NCI-H1105 (cell line): ENCODE measurements around the gene SYTL5.
A peak's percentile ranks its signal among the peaks of the same experiment; 100 is the strongest.

Source experiments
- DNase-seq: peaks from one replicate; lab custom pipeline; 2025; lab: John Stamatoyannopoulos, UW

SYTL5 gene

DNA sequence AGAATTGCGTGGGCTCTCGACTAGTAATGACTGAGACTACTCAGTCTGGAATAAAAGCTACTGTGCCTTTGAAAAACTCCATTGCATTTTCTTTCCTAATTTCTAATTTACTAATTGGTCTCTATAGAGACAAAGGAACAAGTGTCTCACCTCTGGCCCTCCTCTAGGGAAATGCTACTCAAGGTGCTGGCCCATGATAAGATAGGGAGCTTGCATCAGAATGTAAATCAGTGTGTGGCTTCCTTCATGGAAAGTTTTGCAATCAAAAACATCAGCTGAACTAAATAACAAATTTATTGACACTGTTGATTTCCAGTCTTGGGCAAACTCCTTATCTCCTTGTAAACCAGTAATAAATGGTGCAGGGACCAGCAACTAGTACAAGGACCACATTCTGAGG lies 132.5 kb downstream of the SYTL5 start:
- DNase-seq = no peak

DNA sequence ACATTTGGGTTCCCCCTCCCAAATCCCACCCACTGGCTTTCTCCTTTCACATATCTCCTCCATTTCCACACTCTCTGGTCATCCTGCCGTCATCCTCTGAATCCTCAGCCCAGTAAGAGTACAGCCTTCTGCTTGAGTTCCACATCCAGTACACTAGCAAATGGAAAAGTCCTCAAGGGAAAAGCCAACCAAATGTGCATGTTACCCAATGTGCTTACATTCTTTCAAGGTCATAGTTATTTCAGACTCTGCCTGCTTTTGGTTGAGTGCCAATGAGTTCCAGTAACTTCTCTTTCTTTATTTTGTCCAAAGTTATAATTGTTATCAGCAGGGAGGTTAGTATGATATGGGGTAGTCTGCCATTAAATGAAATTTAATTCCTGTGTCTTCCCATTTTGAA lies 136.3 kb downstream of the SYTL5 start:
- no peak for DNase-seq

DNA sequence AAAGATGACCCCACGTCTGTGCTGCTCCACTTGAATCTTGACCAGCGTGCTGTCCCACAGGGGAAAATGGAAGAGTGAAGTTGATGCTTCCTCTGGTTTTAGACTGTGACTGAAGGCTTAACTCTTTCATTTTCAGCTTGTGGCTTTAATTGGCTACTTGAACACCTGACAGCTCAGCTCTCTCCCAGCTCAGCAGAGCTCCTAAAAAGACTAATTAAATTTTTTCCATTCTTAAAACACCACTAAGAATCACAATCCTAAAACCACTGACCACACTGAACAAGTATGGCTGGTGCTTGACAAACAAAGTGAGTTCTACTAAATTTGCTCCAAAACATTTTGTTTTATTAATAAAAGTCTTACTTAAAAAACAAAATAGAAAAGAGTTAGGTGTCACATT lies 142.7 kb downstream of the SYTL5 start:
- DNase-seq = no peak

DNA sequence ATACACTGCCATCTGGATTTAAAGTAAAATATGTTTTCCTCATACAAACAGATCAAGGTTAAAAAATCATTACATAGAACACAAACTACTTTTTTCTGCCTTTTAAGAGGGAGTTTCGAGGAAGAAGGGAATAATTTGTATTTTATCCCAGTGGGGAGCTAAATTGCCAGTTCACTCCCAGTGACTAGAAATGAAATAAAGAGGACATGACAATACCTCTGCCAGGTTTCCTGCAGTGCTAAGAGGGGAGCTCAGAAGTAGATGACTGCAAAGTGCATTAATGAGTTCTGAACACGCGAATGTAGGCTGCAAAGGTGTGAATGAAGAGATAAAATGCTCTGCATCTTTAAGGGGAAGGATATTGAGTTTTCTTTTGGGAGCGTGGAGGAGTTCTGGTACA lies 144.6 kb downstream of the SYTL5 start:
- no peak for DNase-seq

DNA sequence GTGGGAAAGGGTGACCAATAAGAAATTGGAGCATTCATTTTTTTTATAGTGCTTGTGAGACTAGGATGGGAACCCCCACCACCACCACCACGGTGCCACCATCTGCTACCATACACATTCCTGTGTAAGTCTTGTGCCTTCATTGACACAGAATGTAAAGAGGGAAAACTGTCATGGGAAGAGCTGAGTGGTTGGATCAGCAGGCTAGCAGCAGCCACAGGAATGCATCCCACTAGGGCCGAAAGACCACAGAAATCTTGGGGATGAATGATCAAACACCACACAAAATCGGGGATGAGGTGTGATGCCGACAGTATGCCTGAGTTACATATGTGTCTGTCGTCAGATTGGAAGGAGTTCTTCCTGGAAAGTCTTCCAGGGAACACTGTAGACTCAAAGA lies 145.1 kb downstream of the SYTL5 start:
- no peak for DNase-seq

DNA sequence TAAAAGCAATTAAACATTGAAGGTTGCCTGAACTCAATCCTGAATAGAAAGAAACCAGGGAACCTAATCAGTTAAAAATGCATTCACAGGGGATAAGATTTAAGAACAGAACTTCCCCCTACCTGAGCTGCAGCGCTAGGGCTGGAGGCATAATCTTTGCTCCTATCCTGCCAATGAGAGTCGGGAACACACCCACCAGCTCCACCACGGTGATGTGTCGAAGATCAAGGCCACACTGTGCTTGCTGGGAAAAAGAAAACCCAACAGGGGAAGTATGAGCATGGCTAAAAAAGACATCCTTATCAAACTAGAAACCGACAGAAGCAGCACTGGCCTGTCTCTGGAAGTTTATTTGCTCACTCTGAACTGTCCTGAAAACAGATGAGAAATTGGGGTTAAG lies 148.0 kb downstream of the SYTL5 start:
- DNase-seq = no peak

DNA sequence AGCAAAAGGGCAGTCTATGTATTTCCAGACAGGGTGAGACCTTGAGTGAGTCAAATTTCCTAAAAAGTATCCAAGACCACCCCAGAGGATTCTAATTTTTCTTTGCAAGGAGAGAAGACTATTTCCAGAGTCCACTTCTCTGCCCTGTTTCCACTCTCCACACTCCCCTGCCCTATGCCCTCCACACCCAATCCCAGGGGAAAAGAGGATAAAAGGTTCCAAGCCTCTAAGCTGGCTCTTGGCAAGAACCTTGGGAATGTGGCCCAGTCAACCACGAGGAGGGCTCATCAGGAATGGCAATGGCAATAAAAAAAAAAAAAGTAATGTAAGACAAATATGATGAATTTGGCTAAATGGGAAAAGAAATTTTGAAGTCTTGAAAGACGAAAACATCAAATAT lies 148.5 kb downstream of the SYTL5 start:
- DNase-seq = no peak

DNA sequence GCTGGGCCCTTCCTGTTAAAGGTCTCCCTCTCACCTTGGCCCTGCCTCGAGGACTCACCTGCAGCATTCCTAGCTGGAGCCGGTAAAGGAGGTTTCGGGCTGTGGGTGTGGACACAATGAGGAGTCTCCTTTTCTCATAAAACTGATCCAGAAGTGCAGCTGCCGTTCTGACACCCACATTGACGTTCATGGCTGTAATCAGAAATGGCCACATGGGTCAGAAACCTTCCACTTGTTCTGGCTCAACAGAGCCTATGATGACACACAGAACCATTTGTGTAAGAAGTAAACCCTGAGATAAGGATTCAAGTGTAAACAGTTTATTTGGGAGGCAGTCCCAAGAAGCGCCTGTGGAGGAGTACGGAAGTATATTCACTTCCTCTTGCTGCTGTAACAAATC lies 150.5 kb downstream of the SYTL5 start:
- DNase-seq = no peak

DNA sequence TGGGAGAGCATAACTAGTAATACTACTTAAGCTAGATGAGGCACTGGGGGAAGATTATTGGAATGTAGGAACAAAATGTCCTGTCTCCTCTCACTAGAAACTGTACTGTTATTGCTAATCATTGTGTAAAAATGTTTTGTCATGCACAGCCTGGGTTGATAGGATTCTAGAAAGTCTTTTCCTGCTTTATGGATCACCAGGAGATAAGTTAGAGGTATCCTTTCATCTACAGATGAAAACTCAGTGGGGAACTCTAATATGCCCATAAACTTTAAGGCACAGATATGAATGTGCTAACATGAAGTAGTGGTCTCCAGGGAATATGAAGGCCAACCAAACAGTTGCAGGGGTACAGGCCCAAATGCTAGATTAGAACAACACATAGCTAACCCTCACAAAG lies 156.8 kb downstream of the SYTL5 start:
- DNase-seq = no peak

DNA sequence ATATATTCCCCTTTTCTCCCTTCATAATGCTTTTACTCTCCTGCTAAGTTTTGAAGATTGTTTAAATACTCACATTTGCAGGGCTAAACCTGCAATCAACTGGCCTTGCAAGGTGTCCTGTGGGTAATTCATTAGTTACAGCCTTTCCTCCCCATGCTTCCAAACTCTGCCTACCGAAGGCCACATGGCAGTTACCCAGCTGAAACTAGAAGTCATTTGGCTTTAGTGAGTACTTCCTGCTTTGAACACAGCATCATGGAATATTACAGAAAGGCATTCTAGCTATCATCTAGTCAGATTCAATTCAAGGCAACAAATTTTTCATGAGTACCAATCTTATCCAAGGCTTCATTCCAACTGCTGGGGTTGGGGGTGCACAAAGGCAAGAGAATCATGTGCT lies 158.7 kb downstream of the SYTL5 start:
- no peak for DNase-seq

DNA sequence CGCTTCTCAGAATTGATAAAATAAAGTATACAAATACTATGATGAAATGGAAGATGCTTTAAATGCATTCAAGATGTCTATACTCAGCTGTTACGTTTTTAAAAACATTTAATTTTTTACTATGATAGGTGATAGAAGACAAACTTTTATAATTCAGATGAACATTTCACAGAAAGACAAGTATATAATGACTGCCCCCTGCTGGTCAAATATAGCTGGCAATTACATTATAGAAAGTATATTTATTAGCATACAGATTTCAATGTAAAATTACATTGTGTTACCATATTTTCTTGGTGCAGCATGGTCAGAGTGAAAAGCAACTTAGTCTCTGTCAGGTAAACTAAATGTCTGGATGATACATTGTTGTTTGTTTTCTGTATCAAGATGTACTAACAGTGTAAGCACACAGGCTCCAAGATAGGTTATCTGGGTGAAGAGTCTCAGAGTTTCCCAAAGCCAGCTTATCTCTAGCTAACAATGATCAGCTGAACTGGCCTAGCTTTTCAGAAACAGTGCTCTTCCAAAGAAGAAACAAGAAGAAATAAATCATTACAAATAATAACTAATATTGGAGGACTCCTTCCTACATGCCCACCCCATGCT lies 160.2 kb downstream of the SYTL5 start:
- DNase-seq = no peak

DNA sequence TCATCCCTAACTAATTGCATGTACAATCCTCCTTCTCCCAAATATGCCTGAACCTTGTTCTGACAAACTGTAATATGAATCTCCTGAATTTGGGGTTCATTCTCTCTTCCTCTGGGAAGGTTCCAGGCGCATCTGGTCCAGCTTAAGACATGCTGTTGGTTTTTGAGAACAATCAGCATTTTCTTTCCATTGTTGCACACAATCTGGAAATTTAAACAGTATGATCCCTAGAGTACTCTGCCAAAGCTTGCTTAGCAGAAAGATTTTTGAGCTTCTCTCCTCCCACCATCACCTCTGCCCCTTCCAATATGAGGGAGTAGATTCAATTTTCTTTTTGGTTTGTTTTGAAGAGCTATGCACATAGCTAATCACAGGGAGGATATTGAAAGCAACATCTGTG lies 164.2 kb downstream of the SYTL5 start:
- no peak for DNase-seq

DNA sequence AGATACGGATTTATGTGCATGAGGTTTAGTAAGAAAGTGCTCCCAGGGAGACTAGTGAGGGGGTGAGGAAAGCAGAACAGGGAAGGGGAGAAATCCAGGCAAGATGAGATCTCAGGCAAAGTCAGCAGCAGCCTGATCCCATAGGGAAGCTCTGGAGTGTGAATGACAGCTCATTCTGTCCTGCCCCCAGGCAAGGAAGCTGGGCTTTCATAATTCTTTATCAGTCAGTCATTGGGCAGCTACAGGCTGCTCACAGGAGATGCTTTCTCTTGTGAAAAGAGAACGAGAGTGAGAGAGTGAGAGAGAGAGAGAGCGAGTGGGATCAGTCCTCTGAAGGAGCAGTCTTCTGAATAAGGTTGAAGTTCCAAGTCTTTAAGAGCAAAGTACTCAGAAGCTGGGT lies 166.2 kb downstream of the SYTL5 start:
- DNase-seq = no peak

DNA sequence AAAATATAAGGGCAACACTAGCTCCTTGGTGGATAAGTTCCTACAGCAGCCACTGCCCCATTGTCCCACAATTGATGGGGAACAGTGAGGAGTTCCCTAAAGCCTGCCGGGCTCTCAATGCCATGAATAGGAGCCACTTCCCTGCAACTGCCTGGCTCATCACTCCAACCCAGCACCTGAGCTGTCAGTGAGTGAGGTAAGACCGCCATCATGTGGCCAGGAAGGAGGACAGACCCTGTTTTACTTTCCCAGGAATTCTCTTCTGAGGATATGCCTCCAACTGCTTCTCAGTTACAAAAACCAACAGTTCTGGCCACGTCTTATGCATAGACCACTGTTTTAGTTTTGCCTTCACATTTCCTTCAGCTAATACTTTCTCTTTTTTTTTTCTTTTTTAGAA lies 168.8 kb downstream of the SYTL5 start:
- peak; percentile 13 for DNase-seq

DNA sequence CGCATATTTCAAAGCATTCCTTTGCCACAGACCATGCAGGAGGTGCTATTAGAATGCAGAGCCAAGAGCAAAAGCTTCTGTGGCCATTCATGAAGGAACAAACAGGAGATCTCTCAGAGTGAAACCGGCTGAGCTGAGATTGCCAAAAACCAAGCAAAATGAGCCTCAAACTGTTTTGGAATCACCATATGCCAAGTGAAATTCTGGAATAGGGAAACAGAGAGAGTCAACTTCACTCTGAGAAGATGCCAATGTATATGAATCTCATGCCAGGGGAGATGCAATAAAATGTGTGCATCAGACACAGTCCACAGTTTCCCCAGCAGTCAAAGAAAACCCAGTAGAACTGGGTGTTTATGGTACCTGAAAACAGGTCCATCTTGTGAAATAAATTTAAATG lies 172.0 kb downstream of the SYTL5 start:
- DNase-seq = no peak
